ENCODE results near the gene EID2.

- TF ChIP-seq, protein P1, sequence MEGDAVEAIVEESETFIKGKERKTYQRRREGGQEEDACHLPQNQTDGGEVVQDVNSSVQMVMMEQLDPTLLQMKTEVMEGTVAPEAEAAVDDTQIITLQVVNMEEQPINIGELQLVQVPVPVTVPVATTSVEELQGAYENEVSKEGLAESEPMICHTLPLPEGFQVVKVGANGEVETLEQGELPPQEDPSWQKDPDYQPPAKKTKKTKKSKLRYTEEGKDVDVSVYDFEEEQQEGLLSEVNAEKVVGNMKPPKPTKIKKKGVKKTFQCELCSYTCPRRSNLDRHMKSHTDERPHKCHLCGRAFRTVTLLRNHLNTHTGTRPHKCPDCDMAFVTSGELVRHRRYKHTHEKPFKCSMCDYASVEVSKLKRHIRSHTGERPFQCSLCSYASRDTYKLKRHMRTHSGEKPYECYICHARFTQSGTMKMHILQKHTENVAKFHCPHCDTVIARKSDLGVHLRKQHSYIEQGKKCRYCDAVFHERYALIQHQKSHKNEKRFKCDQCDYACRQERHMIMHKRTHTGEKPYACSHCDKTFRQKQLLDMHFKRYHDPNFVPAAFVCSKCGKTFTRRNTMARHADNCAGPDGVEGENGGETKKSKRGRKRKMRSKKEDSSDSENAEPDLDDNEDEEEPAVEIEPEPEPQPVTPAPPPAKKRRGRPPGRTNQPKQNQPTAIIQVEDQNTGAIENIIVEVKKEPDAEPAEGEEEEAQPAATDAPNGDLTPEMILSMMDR (IDR thresholded peaks at IDR 0.05): no peak
- no peak for TF ChIP-seq POLR2A (IDR thresholded peaks at IDR 0.05)
These were observed 15.5 kb downstream of the EID2 start for GRCh38 chr19:39524495-39524894.
